Tibial nerve (tissue), 4 donors: ENCODE data around the gene TESK2. TPM values are rescaled to one million over a fixed set of nuclear protein-coding genes. Genes with fewer than 3 reads are reported as not detected.
"Not testable (repeated sequence)": the region's sequence is repeated elsewhere in the genome, so short reads cannot be mapped to it uniquely, and the experiment has no call there.

Experiments used
- DNase-seq, 2 donors: peaks; one replicate each; pipeline ENCODE4 v3.0.0-alpha.2; 2019; ENCODE audit warnings: low spot score in 2 of 2
- H3K27ac ChIP-seq, 4 donors: fragments of 200-600 bp; sonication (generic) in 3 of 4; one replicate each; pipeline ENCODE4 v1.5.1; 2017 to 2019; ENCODE audit warnings: mild to moderate bottlenecking in 1 of 4
- H3K27me3 ChIP-seq, 2 donors: fragments of 200-600 bp; sonication (generic) in 1 of 2; one replicate each; pipeline versions ENCODE4 v1.5.1 to v1.6.0; 2017 to 2019
- H3K36me3 ChIP-seq, 3 donors: fragments of 200-600 bp; sonication (generic); one replicate each; pipeline ENCODE4 v1.5.1; 2018 to 2019
- H3K4me1 ChIP-seq, 4 donors: fragments of 200-600 bp; sonication (generic) in 3 of 4; one replicate each; pipeline ENCODE4 v1.5.1; 2017 to 2019
- H3K4me3 ChIP-seq, 4 donors: fragments of 200-600 bp; sonication (generic) in 3 of 4; one replicate each; pipeline ENCODE4 v1.5.1; 2017 to 2019; ENCODE audit warnings: mild to moderate bottlenecking in 1 of 4, moderate library complexity in 1 of 4
- H3K9me3 ChIP-seq, 4 donors: fragments of 200-600 bp; sonication (generic) in 3 of 4; one replicate each; pipeline ENCODE4 v1.5.1; 2017 to 2019
- EP300 ChIP-seq, 2 donors: sonication (generic); formaldehyde crosslinking; IDR thresholded peaks; one replicate each; pipeline ENCODE4 v1.6.1; 2017; ENCODE audit warnings: antibody characterized with exemption in 2 of 2, mild to moderate bottlenecking in 1 of 2
- POLR2A ChIP-seq, 2 donors: fragments of 450-650 bp; IDR thresholded peaks; one replicate each; pipeline ENCODE4 v1.6.1; 2017; ENCODE audit warnings: antibody characterized with exemption in 2 of 2, mild to moderate bottlenecking in 2 of 2, moderate library complexity in 2 of 2
- WGBS, 2 donors: methylation state at CpG; one replicate each; pipeline ENCODE4 v1.1.5; 2018; 5-methylcytosine and 5-hydroxymethylcytosine counted together
- total RNA-seq, 4 donors: library from RNA; depleted of rRNA; stranded (reverse); fragments of >200 nt; gene quantifications; one replicate each; pipeline ENCODE4 v1.1.0, GENCODE V29; 2016
- TF ChIP-seq, protein P1 (sequence below), 5 experiments: fragments of 200-600 bp in 3 of 5; fragments of 450-650 bp in 2 of 5; sonication (generic) in 3 of 5; IDR thresholded peaks; one replicate each; pipeline ENCODE4 v1.5.1; 2016 to 2019; ENCODE audit warnings: antibody characterized with exemption in 5 of 5, mild to moderate bottlenecking in 3 of 5, moderate library complexity in 2 of 5

Gene TESK2
- total RNA-seq, 4 donors from 2014 or later, result 3.9 to 11.7 (median 8.5) TPM

DNA sequence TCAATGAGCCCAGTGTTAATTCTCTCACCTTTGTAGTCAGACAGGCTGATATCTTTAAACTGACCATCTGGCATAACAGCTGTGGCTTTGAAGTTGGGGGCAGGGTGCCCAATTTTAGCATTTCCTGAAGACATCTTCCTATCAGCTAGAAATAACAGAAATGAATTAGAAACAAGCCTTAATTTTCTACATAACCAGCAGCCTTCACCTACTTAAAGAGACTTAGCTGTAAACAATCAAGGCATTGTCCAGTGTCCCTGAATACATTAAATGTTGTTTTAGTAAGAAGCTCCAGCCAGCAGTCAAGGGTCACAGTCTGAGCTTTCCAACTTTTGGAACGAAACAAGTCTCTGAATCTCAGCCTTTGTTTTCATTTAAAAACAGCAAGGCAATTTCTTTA is 27.9 kb upstream of the TESK2 start:
- Histone ChIP-seq H3K36me3 (peaks cover 3 to 42% (median 16%) of the 10 kb centered on the region in 3 donors), H3K27ac (peak overlapping the region in 2 of 4 donors; percentile 51 to 63), H3K4me1 (peaks cover 0 to 47% (median 19%) of the 10 kb centered on the region in 4 donors), H3K4me3 (no peak overlapping the region), H3K9me3 (no peaks in the 10 kb centered on the region), H3K27me3 (no peaks in the 10 kb centered on the region)
- DNase-seq, result no peak
- WGBS, 2 donors, result 5 to 11% methylated on average over 1 of the region's 1 CpG
- TF ChIP-seq, protein P1, sequence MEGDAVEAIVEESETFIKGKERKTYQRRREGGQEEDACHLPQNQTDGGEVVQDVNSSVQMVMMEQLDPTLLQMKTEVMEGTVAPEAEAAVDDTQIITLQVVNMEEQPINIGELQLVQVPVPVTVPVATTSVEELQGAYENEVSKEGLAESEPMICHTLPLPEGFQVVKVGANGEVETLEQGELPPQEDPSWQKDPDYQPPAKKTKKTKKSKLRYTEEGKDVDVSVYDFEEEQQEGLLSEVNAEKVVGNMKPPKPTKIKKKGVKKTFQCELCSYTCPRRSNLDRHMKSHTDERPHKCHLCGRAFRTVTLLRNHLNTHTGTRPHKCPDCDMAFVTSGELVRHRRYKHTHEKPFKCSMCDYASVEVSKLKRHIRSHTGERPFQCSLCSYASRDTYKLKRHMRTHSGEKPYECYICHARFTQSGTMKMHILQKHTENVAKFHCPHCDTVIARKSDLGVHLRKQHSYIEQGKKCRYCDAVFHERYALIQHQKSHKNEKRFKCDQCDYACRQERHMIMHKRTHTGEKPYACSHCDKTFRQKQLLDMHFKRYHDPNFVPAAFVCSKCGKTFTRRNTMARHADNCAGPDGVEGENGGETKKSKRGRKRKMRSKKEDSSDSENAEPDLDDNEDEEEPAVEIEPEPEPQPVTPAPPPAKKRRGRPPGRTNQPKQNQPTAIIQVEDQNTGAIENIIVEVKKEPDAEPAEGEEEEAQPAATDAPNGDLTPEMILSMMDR (IDR thresholded peaks at IDR 0.05), result no peak
- TF ChIP-seq POLR2A (IDR thresholded peaks at IDR 0.05), result no peak
- no peak for TF ChIP-seq EP300 (IDR thresholded peaks at IDR 0.05)

DNA sequence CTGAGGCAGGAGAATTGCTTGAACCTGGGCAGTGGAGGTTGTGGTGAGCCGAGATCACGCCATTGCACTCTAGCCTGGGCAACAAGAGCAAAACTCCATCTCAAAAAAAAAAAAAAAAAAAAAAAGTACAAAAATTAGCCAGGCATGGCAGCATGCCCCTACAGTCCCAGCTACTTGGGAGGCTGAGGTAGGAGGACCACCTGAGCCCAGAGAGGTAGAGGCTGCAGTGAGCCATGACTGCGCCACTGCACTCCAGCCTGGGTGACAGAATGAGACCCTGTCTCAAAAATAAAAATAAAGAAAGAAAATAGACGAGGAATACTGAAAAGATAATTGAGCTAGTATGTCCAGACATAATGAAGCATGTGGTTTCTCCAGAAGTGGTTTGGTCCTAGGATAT is 27.4 kb upstream of the TESK2 start:
- H3K4me3 ChIP-seq, H3K9me3 ChIP-seq, H3K27me3 ChIP-seq, DNase-seq: not testable (repeated sequence)
- Histone ChIP-seq H3K27ac (peak overlapping the region in 1 of 4 donors; percentile 51), H3K4me1 (peaks cover 0 to 47% (median 19%) of the 10 kb centered on the region in 4 donors), H3K36me3 (peaks cover 3 to 48% (median 21%) of the 10 kb centered on the region in 3 donors)
- WGBS, 2 donors, result 87 to 90% methylated on average over 4 of the region's 4 CpGs

DNA sequence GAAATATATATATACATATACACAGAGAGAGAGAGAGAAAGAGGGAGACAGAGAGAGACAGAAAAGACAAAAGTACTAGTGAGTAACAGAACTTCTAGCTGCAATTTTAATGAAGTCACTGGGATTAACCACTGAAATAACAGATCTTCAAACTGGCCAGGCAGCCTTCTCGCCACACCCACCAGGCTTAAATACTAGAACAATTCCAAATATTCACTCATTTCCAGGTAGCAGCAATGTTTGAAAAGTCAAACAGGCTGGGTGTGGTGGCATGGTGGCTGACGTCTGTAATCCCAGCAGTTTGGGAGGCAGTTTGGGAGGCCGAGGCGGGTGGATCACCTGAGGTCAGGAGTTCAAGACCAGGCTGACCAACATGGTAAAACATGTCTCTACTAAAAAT is 25.5 kb upstream of the TESK2 start:
- DNase-seq, result no peak
- Histone ChIP-seq H3K36me3 (peaks cover 6 to 64% (median 23%) of the 10 kb centered on the region in 3 donors), H3K27me3 (no peaks in the 10 kb centered on the region), H3K9me3 (no peaks in the 10 kb centered on the region), H3K4me1 (peaks cover 0 to 45% (median 19%) of the 10 kb centered on the region in 4 donors), H3K27ac (no peak overlapping the region), H3K4me3 (no peak overlapping the region)
- TF ChIP-seq POLR2A (IDR thresholded peaks at IDR 0.05) (no peak), EP300 (IDR thresholded peaks at IDR 0.05) (no peak)
- TF ChIP-seq, protein P1 (IDR thresholded peaks at IDR 0.05), result no peak
- WGBS, 2 donors, result 72 to 74% methylated on average over 4 of the region's 4 CpGs

DNA sequence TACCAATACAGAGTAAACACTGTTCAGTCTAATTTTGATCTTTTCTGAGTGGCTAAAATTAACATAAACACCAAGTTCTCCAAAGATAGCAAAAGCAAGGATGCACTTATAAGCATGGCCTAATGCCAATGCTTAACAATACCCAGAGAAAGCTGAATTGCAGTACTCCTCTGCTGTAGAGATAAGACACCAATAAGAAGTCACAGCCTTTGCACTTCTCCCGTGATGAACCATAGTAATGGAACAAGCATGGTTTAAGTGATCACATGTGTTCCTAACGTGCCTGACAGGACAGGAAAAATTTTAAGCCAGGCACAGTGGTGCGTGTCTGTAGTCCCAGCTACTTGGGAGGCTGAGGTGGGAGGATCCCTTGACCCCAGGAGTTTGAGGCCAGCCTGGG is 25.1 kb upstream of the TESK2 start:
- H3K27ac ChIP-seq, result no peak overlapping the region
- no peak overlapping the region for H3K4me3 ChIP-seq
- TF ChIP-seq EP300 (IDR thresholded peaks at IDR 0.05), result no peak
- TF ChIP-seq, protein P1 (IDR thresholded peaks at IDR 0.05), result no peak
- no peak for TF ChIP-seq POLR2A (IDR thresholded peaks at IDR 0.05)
- 42 to 53% methylated on average over 3 of the region's 3 CpGs for WGBS, 2 donors
- no peak for DNase-seq
- peaks cover 6 to 69% (median 23%) of the 10 kb centered on the region in 3 donors for H3K36me3 ChIP-seq
- H3K4me1 ChIP-seq, result peaks cover 0 to 49% (median 19%) of the 10 kb centered on the region in 4 donors
- no peaks in the 10 kb centered on the region for H3K27me3 ChIP-seq
- no peaks in the 10 kb centered on the region for H3K9me3 ChIP-seq

DNA sequence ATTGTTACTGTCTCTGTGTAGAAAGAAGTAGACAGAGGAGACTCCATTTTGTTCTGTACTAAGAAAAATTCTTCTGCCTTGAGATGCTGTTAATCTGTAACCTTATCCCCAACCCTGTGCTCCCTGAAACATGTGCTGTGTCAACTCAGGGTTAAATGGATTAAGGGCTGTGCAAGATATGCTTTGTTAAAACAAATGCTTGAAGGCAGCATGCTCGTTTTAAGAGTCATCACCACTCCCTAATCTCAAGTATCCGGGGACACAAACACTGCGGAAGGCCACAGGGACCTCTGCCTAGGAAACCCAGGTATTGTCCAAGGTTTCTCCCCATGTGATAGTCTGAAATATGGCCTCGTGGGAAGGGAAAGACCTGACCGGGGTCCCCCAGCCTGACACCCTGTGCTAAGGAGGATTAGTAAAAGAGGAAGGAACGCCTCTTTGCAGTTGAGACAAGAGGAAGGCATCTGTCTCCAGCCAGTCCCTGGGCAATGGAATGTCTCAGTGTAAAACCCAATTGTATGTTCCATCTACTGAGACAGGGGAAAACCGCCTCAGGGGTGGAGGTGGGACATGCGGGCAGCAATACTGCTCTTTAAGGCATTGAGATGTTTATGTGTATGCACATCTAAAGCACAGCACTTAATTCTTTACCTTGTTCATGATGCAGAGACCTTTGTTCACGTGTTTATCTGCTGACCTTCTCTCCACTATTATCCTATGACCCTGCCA is 22.7 kb upstream of the TESK2 start:
- H3K4me1 ChIP-seq, result peaks cover 0 to 52% (median 16%) of the 10 kb centered on the region in 4 donors
- H3K9me3 ChIP-seq, H3K27me3 ChIP-seq, DNase-seq, H3K27ac ChIP-seq, H3K4me3 ChIP-seq: not testable (repeated sequence)
- 79 to 82% methylated on average over 9 of the region's 9 CpGs for WGBS, 2 donors
- peaks cover 6 to 91% (median 32%) of the 10 kb centered on the region in 3 donors for H3K36me3 ChIP-seq

DNA sequence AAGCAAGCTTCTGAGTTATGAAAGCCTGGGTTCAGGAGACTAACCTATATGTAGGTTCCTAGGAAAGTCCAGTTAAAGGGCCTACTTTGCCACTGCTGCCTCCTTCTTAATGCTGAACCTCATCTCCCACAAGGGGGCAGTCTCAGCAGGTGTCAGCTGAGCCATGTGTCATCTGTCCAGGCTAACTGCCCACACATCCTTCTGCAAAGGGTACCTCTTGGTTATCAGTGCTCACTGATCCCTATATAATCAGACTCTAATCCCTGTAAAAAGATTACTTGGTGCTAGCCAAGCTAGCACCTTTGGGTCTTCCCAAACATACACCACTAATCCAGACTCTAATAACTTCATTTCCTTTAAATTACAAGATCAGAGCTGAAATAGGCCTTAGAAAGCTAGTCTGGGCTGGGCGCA is 21.7 kb upstream of the TESK2 start:
- Histone ChIP-seq H3K4me1 (peaks cover 0 to 50% (median 14%) of the 10 kb centered on the region in 4 donors), H3K27ac (peak overlapping the region in 1 of 4 donors; percentile 77), H3K27me3 (no peaks in the 10 kb centered on the region), H3K9me3 (no peaks in the 10 kb centered on the region), H3K36me3 (peaks cover 6 to 94% (median 32%) of the 10 kb centered on the region in 3 donors), H3K4me3 (no peak overlapping the region)
- WGBS, 2 donors, result 93 to 100% methylated on average over 1 of the region's 1 CpG
- TF ChIP-seq, protein P1 (IDR thresholded peaks at IDR 0.05), result peak; percentile 42 to 61 (median 58)
- TF ChIP-seq POLR2A (IDR thresholded peaks at IDR 0.05), result no peak
- peak; percentile 31 to 73 for DNase-seq
